Stimulated activated CD8-positive, alpha-beta memory T cell treated with anti-CD3 and anti-CD28 coated beads, Interleukin-12 subunit alpha, Interleukin-12 subunit beta, amount 100 ng/mL, for 24 hours (primary cell): ENCODE results near the gene CAMTA1.

ENCODE experiments used
- DNase-seq: peaks from one replicate; pipeline ENCODE4 v3.0.0-alpha.2; 2020; ENCODE audit errors: extremely low read depth

CAMTA1 gene

GRCh38 chr1:7339014-7339413 lies 553.8 kb downstream of the CAMTA1 start:
- no peak for DNase-seq

GRCh38 chr1:7339953-7340352 lies 554.7 kb downstream of the CAMTA1 start:
- DNase-seq: no peak

GRCh38 chr1:7341145-7341905 lies 556.1 kb downstream of the CAMTA1 start:
- DNase-seq: no peak

- DNase-seq: no peak
These were observed 558.6 kb downstream of the CAMTA1 start for GRCh38 chr1:7343882-7344281.

GRCh38 chr1:7344299-7344698 lies 559.0 kb downstream of the CAMTA1 start:
- no peak for DNase-seq

GRCh38 chr1:7345516-7345915 lies 560.3 kb downstream of the CAMTA1 start:
- DNase-seq: no peak

GRCh38 chr1:7346070-7346596 lies 560.9 kb downstream of the CAMTA1 start:
- DNase-seq: no peak

- no peak for DNase-seq
These were observed 561.6 kb downstream of the CAMTA1 start for GRCh38 chr1:7346600-7347570.

- no peak for DNase-seq
These were observed 562.8 kb downstream of the CAMTA1 start for GRCh38 chr1:7348073-7348472.

GRCh38 chr1:7348580-7348979 lies 563.3 kb downstream of the CAMTA1 start:
- DNase-seq: no peak

- DNase-seq: no peak
These were observed 565.5 kb downstream of the CAMTA1 start for GRCh38 chr1:7350804-7351203.

GRCh38 chr1:7351649-7352048 lies 566.4 kb downstream of the CAMTA1 start:
- no peak for DNase-seq

- no peak for DNase-seq
These were observed 567.1 kb downstream of the CAMTA1 start for GRCh38 chr1:7352364-7352763.

GRCh38 chr1:7352974-7353373 lies 567.7 kb downstream of the CAMTA1 start:
- no peak for DNase-seq

- no peak for DNase-seq
These were observed 570.4 kb downstream of the CAMTA1 start for GRCh38 chr1:7355646-7356045.

GRCh38 chr1:7356079-7356478 lies 570.8 kb downstream of the CAMTA1 start:
- DNase-seq: no peak

- DNase-seq: no peak
These were observed 573.2 kb downstream of the CAMTA1 start for GRCh38 chr1:7358425-7358824.

GRCh38 chr1:7360526-7360925 lies 575.3 kb downstream of the CAMTA1 start:
- no peak for DNase-seq

- DNase-seq: no peak
These were observed 577.7 kb downstream of the CAMTA1 start for GRCh38 chr1:7362947-7363346.

- no peak for DNase-seq
These were observed 578.2 kb downstream of the CAMTA1 start for GRCh38 chr1:7363450-7363849.

GRCh38 chr1:7365706-7366105 lies 580.5 kb downstream of the CAMTA1 start:
- DNase-seq: no peak

- DNase-seq: no peak
These were observed 581.2 kb downstream of the CAMTA1 start for GRCh38 chr1:7366286-7366954.
